Heart right ventricle (tissue), 16 donors: ENCODE data around the gene LENEP. TPM values are rescaled to one million over a fixed set of nuclear protein-coding genes. Genes with fewer than 3 reads are reported as not detected.
"Not testable (repeated sequence)": the region's sequence is repeated elsewhere in the genome, so short reads cannot be mapped to it uniquely, and the experiment has no call there.

Source experiments
- ATAC-seq, 8 donors: fragments of 200-7000 bp; cut with Tn5 transposase; one replicate each; pipeline ENCODE4 v1.9.1; 2020; ENCODE audit warnings: mild to moderate bottlenecking in 8 of 8, moderate library complexity in 8 of 8, moderate number of reproducible peaks in 1 of 8
- DNase-seq, 2 donors: peaks; one replicate each; pipeline ENCODE4 v3.0.0-alpha.2; 2020
- H3K27ac ChIP-seq, 10 donors: fragments of 200-600 bp; sonication (generic) in 2 of 10; one replicate each; pipeline versions ENCODE4 v1.5.0 to v1.8.0; 2020 to 2022; ENCODE audit warnings: mild to moderate bottlenecking in 3 of 10
- H3K27me3 ChIP-seq, 7 donors: fragments of 200-600 bp; one replicate each; pipeline ENCODE4 v1.8.0; 2021 to 2022; ENCODE audit warnings: mild to moderate bottlenecking in 2 of 7
- H3K36me3 ChIP-seq, 9 donors: fragments of 200-600 bp; sonication (generic) in 1 of 9; one replicate each; pipeline versions ENCODE4 v1.5.0 to v1.8.0; 2020 to 2022; ENCODE audit warnings: mild to moderate bottlenecking in 2 of 9
- H3K4me1 ChIP-seq, 9 donors: fragments of 200-600 bp; sonication (generic) in 1 of 9; one replicate each; pipeline versions ENCODE4 v1.5.0 to v1.8.0; 2020 to 2022; ENCODE audit warnings: mild to moderate bottlenecking in 4 of 9
- H3K4me3 ChIP-seq, 10 donors: fragments of 200-600 bp; sonication (generic) in 2 of 10; one replicate each; pipeline versions ENCODE4 v1.5.0 to v1.8.0; 2020 to 2022; ENCODE audit warnings: mild to moderate bottlenecking in 7 of 10, moderate library complexity in 2 of 10
- H3K9me3 ChIP-seq, 11 donors: fragments of 200-600 bp in 10 of 11; sonication (generic) in 2 of 11; one replicate each; pipeline versions ENCODE4 v1.5.0 to v1.8.0; 2013 to 2022; ENCODE audit warnings: mild to moderate bottlenecking in 2 of 11, control low read depth in 1 of 11, moderate library complexity in 1 of 11
- CTCF ChIP-seq, 9 donors: fragments of 200-600 bp; sonication (generic) in 2 of 9; IDR thresholded peaks; one replicate each; pipeline versions ENCODE4 v1.5.0 to v1.8.0; 2021 to 2022; ENCODE audit warnings: antibody characterized with exemption in 9 of 9, mild to moderate bottlenecking in 5 of 9, moderate library complexity in 1 of 9
- WGBS, 2 donors: extraction: QIAGEN DNeasy Blood & Tissue Kit; methylation state at CpG; one replicate each; pipeline ENCODE4 v1.1.7; 2013; ENCODE audit warnings: inconsistent platforms in 1 of 2; 5-methylcytosine and 5-hydroxymethylcytosine counted together
- intact Hi-C, 10 donors: fragments of 100-400 bp; cut with DNase I; formaldehyde crosslinking; loops; one replicate each; pipeline versions ENCODE4 v1.11.1 to v1.14.2; 2022
- polyA plus RNA-seq, 2 donors: library from polyadenylated mRNA; stranded (reverse); fragments of 200-250 nt; gene quantifications; one replicate each; pipeline ENCODE4 v1.2.3, GENCODE V29; 2013
- total RNA-seq, 10 donors: library from RNA; stranded (reverse); fragmentation: NEBNext Ultra II Directional in 3 of 10; extraction: Animal tissue kit (Norgen Biotek cat#: 25700) in 3 of 10; gene quantifications; one replicate each; pipeline versions ENCODE4 v1.2.1 to v1.2.4, GENCODE V29; 2021 to 2023
- donor health status: Arrhythmogenic right ventricular cardiomyopathy.
- donor health status: ischemic (EF 13 %, LVEDD 7.1; RV severe dilation, severe dysfunction).
- donor health status: healthy with polysubstance abuse.
- donor health status: DM: no; HTN: yes; CAD: no.
- donor health status: DM: no; HTN: no; CAD: no.
- donor health status: ischemic (EF 25% LVEDD 6.9; RV normal size, moderate dysfunction).
- donor health status: ischemic (EF 25% LVEDD 5.7; RV mildly dilated, moderate dysfunction).
- donor health status: healthy.
- donor health status: DM: yes; HTN: yes; CAD: no.
- donor health status: Ischemic cardiomyopathy.
- donor health status: ischemic (EF 35%, LVEDD 5.7; RV mildly dilated, moderate dysfunction).
- donor health status: nonischemic (EF 11% LVEDD 7.7; RV severe dilation, severe dysfunction).
- donor health status: DM: yes; HTN: yes; CAD: no.
- donor health status: PGD.
- donor health status: ischemic (EF 29% LVEDD 5.4; RV normal size, mild dysfunction).
- donor health status: nonischemic (EF 23%, LVEDD 6.1; RV moderate dilation, normal function).

LENEP gene
- total and polyA plus RNA-seq, 12 donors, result not detected

DNA sequence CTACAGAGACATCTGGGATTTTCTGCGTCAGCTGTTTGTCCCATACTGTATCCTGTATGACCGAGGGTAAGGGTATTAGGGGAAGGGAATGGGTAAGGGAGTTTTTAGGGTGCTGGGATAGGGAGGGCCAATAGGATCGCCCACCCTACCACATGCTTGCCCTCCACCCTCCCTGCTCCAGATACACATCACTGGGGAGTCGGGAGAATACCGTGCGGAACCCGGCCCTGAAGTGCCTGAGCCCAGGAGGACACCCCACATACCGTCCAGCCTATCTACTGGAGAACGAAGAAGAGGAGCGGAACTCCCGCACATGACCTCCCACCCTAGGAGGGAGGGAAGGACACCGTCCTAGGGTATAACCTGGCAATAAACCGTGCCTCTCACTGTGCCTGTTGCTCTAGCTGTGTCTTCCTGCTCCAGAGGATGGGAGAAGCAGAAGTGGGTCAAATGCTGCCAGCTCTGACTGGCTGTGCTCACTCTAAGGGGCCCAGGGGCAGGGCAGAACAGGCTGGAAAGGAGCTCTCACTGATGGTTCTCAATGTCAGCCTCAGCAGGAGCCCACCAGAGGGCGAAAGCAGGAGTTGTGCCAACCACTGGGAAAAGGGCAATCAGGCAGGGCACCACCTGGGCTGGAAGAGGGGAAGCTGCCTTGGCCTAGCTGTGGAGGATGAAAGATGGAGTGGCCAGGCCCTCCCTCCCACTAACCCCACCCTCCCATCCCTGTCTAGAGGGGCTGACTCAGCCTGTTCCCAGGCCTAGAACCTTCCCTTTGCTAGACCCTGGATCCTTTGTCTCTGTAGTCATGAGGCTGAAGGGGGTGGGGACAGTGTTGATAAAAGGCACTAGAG lies 440 bp upstream of the LENEP start:
- Histone ChIP-seq H3K9me3 (no peaks in the 10 kb centered on the region), H3K27me3 (no peaks in the 10 kb centered on the region), H3K36me3 (peaks cover 0 to 47% (median 12%) of the 10 kb centered on the region in 9 donors), H3K27ac (no peak overlapping the region), H3K4me3 (no peak overlapping the region), H3K4me1 (peaks cover 0 to 21% (median 0%) of the 10 kb centered on the region in 9 donors)
- TF ChIP-seq CTCF (IDR thresholded peaks at IDR 0.05), result no peak
- ATAC-seq (peak in 4 of 8 donors; percentile 10 to 14 (median 12)), DNase-seq (no peak)
- intact Hi-C loops, result no loop called here
- 87 to 89% methylated on average over 14 of the region's 14 CpGs for WGBS, 2 donors

GRCh38 chr1:154994269-154994587 lies 842 bp downstream of the LENEP start:
- H3K4me3 ChIP-seq, result no peak overlapping the region
- H3K4me1 ChIP-seq, result peaks cover 5 to 32% (median 7%) of the 10 kb centered on the region in 9 donors
- TF ChIP-seq CTCF (IDR thresholded peaks at IDR 0.05), result no peak
- H3K9me3 ChIP-seq, result no peaks in the 10 kb centered on the region
- H3K36me3 ChIP-seq, result peaks cover 0 to 35% (median 6%) of the 10 kb centered on the region in 9 donors
- no peak overlapping the region for H3K27ac ChIP-seq
- intact Hi-C loops, result no loop called here
- ATAC-seq, result no peak
- no peak for DNase-seq
- no peaks in the 10 kb centered on the region for H3K27me3 ChIP-seq
- 78 to 86% methylated on average over 1 of the region's 1 CpG for WGBS, 2 donors

DNA sequence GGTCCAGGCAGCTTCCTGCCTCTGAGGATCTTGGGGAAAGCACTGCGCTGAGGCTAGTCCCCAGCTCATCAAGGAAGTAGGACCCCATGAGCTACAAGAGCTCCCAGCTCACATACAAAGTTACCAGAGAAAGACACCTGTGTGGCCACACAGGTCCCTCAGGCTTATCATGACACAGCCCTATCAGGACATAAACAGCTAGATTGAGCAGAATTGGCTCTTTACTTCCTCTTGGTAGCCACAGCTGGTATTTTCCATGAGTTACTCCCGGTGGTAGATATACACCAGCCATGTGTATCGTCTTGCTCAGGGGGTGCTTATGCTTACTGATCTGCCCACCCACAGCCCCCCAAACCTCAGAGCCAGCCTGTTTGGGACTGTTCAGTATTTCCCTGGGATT lies 1.2 kb downstream of the LENEP start:
- DNase-seq (no peak), ATAC-seq (no peak)
- Histone ChIP-seq H3K27ac (no peak overlapping the region), H3K9me3 (no peaks in the 10 kb centered on the region), H3K36me3 (peaks cover 0 to 31% (median 6%) of the 10 kb centered on the region in 9 donors), H3K4me1 (peaks cover 5 to 36% (median 10%) of the 10 kb centered on the region in 9 donors), H3K27me3 (no peaks in the 10 kb centered on the region), H3K4me3 (no peak overlapping the region)
- intact Hi-C loops, result no loop called here
- WGBS, 2 donors, result 71 to 73% methylated on average over 3 of the region's 3 CpGs
- TF ChIP-seq CTCF (IDR thresholded peaks at IDR 0.05), result no peak

GRCh38 chr1:154995301-154995983 lies 2.1 kb downstream of the LENEP start:
- peak in 8 of 9 donors; percentile 15 to 69 (median 52) for TF ChIP-seq CTCF (IDR thresholded peaks at IDR 0.05)
- intact Hi-C loops, result loop anchor here in 6 of 10 donors (5.0 kb wide), 1 partner anchor 33 kb away; the partner anchor contains the start of gene PYGO2 (in 6 of the 6)
- ATAC-seq, result not testable (repeated sequence)

More at GRCh38 chr1:154995301-154995983, 2.1 kb downstream of the LENEP start:
- H3K4me3 ChIP-seq, H3K27me3 ChIP-seq, H3K27ac ChIP-seq, H3K9me3 ChIP-seq: not testable (repeated sequence)
- peak in 1 of 2 donors; percentile 67 for DNase-seq
- 61 to 63% methylated on average over 12 to 13 of the region's 13 CpGs for WGBS, 2 donors
- Histone ChIP-seq H3K4me1 (peaks cover 8 to 44% (median 18%) of the 10 kb centered on the region in 9 donors), H3K36me3 (peaks cover 0 to 22% (median 2%) of the 10 kb centered on the region in 9 donors)
